Spleen (tissue), 11 donors: ENCODE data around the gene KRTAP9-9. TPM values are rescaled to one million over a fixed set of nuclear protein-coding genes. Genes with fewer than 3 reads are reported as not detected.

Experiments
- DNase-seq: peaks from one replicate; pipeline ENCODE4 v3.0.0-alpha.2; 2020
- H3K27ac ChIP-seq, 8 donors: fragments of 200-600 bp; sonication (generic) in 7 of 8; 1 replicate in 4 of 8; 2 replicates in 4 of 8; pipeline versions ENCODE4 v1.5.0 to v1.8.0; 2016 to 2021; ENCODE audit warnings: inconsistent platforms in 4 of 8, mild to moderate bottlenecking in 4 of 8, moderate library complexity in 1 of 8
- H3K27me3 ChIP-seq, 7 donors: fragments of 200-600 bp; sonication (generic) in 6 of 7; replicated peaks in 1 of 7; 1 replicate in 4 of 7; 2 replicates in 3 of 7; pipeline versions ENCODE4 v1.5.0 to v1.8.0; 2016 to 2021; ENCODE audit warnings: inconsistent platforms in 3 of 7, mild to moderate bottlenecking in 1 of 7
- H3K36me3 ChIP-seq, 6 donors: fragments of 200-600 bp; sonication (generic) in 5 of 6; 1 replicate in 4 of 6; 2 replicates in 2 of 6; pipeline versions ENCODE4 v1.5.0 to v1.8.0; 2016 to 2021; ENCODE audit warnings: inconsistent platforms in 2 of 6
- H3K4me1 ChIP-seq, 6 donors: fragments of 200-600 bp; sonication (generic) in 5 of 6; 1 replicate in 3 of 6; 2 replicates in 3 of 6; pipeline versions ENCODE4 v1.5.0 to v1.8.0; 2016 to 2021; ENCODE audit warnings: inconsistent platforms in 3 of 6
- H3K4me3 ChIP-seq, 8 donors: fragments of 200-600 bp; sonication (generic) in 7 of 8; 1 replicate in 4 of 8; 2 replicates in 4 of 8; pipeline versions ENCODE4 v1.5.0 to v1.8.0; 2016 to 2021; ENCODE audit warnings: inconsistent platforms in 4 of 8, mild to moderate bottlenecking in 4 of 8, moderate library complexity in 2 of 8
- H3K9me3 ChIP-seq, 8 donors: fragments of 200-600 bp; sonication (generic) in 7 of 8; 1 replicate in 4 of 8; 2 replicates in 4 of 8; pipeline versions ENCODE4 v1.5.0 to v1.8.0; 2016 to 2021; ENCODE audit warnings: inconsistent platforms in 4 of 8
- POLR2A ChIP-seq, 3 donors: fragments of 450-650 bp; IDR thresholded peaks; one replicate each; pipeline ENCODE4 v1.5.1; 2017; ENCODE audit warnings: antibody characterized with exemption in 3 of 3, mild to moderate bottlenecking in 1 of 3
- POLR2AphosphoS5 ChIP-seq, 3 donors: sonication (generic); formaldehyde crosslinking; IDR thresholded peaks; one replicate each; pipeline ENCODE4 v1.5.1; 2017; ENCODE audit warnings: antibody characterized with exemption in 3 of 3
- WGBS, 5 donors: extraction: QIAGEN DNeasy Blood & Tissue Kit in 3 of 5; methylation state at CpG; one replicate each; pipeline versions ENCODE4 v1.1.5 to v1.1.7; 2013 to 2018; 5-methylcytosine and 5-hydroxymethylcytosine counted together
- intact Hi-C: fragments of 100-400 bp; cut with DNase I; formaldehyde crosslinking; loops from one replicate; pipeline ENCODE4 v1.15.0; 2023; ENCODE audit warnings: low total_unique reads
- polyA plus RNA-seq, 3 donors: library from polyadenylated mRNA; stranded (reverse); fragments of 200-250 nt; gene quantifications; one replicate each; pipeline ENCODE4 v1.2.1, GENCODE V29; 2013
- total RNA-seq, 7 donors: library from RNA; depleted of rRNA in 3 of 7; stranded (reverse); fragments of >200 nt in 3 of 7; fragmentation: NEBNext Ultra II Directional in 4 of 7; extraction: Animal tissue kit (Norgen Biotek cat#: 25700) in 4 of 7; gene quantifications; one replicate each; pipeline versions ENCODE4 v1.1.0 to v1.2.1, GENCODE V29; 2016 to 2021
- TF ChIP-seq, protein P1 (sequence below), 11 experiments: fragments of 200-600 bp in 7 of 11; fragments of 450-650 bp in 4 of 11; sonication (generic) in 4 of 11; IDR thresholded peaks in 8 of 11; conservative IDR thresholded peaks in 3 of 11; 1 replicate in 7 of 11; 2 replicates in 4 of 11; pipeline versions ENCODE4 v1.4.0 to v1.8.0; 2016 to 2021; ENCODE audit warnings: antibody characterized with exemption in 11 of 11, inconsistent platforms in 4 of 11, mild to moderate bottlenecking in 1 of 11
- donor health status: healthy with polysubstance abuse.
- donor health status: DM: no; HTN: no; CAD: no; lungs with moderate emphysema.
- donor health status: DM: no; HTN: no; CAD: no.
- donor health status: Bipolar disorder and iron deficiency.
- donor health status: healthy.
- donor health status: DM: no; HTN: no; CAD: no.
- donor health status: DM: yes; HTN: yes; CAD: no.

Gene KRTAP9-9
- total and polyA plus RNA-seq, 10 donors: not detected

DNA sequence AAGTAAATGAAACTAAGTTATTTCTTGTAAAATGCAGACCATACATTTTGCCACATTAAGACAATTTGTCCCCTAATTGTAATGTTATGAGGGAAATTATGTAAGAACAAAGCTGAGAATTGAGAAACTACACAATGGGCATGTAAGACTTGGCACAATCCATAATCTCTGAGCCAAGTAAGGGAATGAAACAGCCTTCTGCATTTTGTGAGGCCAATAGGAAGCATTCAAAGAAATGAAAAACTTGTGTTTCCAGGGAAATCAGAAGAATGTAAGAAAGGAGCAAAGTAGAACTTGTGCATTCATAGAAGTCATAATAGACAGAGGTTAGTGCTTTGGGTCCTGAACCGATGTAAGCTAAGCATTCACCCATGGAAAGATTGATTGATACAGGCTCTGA, 3.9 kb upstream of the KRTAP9-9 start:
- Histone ChIP-seq H3K4me1 (no peaks in the 10 kb centered on the region), H3K27ac (no peak overlapping the region), H3K4me3 (no peak overlapping the region), H3K27me3 (peaks cover 0 to 5% (median 4%) of the 10 kb centered on the region in 7 donors), H3K9me3 (no peaks in the 10 kb centered on the region), H3K36me3 (no peaks in the 10 kb centered on the region)
- no peak for DNase-seq
- TF ChIP-seq POLR2A (IDR thresholded peaks at IDR 0.05) (no peak), POLR2AphosphoS5 (IDR thresholded peaks at IDR 0.05) (no peak)
- TF ChIP-seq, protein P1, sequence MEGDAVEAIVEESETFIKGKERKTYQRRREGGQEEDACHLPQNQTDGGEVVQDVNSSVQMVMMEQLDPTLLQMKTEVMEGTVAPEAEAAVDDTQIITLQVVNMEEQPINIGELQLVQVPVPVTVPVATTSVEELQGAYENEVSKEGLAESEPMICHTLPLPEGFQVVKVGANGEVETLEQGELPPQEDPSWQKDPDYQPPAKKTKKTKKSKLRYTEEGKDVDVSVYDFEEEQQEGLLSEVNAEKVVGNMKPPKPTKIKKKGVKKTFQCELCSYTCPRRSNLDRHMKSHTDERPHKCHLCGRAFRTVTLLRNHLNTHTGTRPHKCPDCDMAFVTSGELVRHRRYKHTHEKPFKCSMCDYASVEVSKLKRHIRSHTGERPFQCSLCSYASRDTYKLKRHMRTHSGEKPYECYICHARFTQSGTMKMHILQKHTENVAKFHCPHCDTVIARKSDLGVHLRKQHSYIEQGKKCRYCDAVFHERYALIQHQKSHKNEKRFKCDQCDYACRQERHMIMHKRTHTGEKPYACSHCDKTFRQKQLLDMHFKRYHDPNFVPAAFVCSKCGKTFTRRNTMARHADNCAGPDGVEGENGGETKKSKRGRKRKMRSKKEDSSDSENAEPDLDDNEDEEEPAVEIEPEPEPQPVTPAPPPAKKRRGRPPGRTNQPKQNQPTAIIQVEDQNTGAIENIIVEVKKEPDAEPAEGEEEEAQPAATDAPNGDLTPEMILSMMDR (IDR thresholded peaks at IDR 0.05 in 8 of 11, conservative IDR thresholded peaks at IDR 0.05 in 3 of 11): no peak
- intact Hi-C loops: no loop called here
- 79 to 100% (median 90%) methylated on average over 1 of the region's 1 CpG for WGBS, 5 donors

DNA sequence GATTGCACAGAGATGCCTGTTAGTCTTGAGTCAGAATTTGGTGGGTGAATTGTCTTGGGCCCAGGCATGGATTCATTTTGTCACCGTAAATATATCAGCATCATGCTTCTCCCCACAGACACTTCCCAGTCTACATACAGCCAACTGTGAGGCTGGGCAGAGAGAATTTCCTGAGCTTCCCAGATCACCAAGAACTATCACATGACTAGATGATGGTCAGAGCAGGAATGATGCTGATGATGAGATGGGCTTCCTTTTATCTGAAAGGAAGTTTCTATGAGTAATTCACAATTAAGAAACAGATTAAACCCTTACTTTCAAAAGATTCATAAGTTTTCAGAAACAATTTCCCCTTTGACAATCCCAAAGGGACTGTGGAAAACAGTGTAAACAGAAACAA, 323 bp upstream of the KRTAP9-9 start:
- no peaks in the 10 kb centered on the region for H3K4me1 ChIP-seq
- no peaks in the 10 kb centered on the region for H3K36me3 ChIP-seq
- peaks cover 0 to 20% (median 5%) of the 10 kb centered on the region in 7 donors for H3K27me3 ChIP-seq
- no peak overlapping the region for H3K4me3 ChIP-seq
- TF ChIP-seq POLR2A (IDR thresholded peaks at IDR 0.05) (no peak), POLR2AphosphoS5 (IDR thresholded peaks at IDR 0.05) (no peak)
- TF ChIP-seq, protein P1 (IDR thresholded peaks at IDR 0.05 in 8 of 11, conservative IDR thresholded peaks at IDR 0.05 in 3 of 11): no peak
- no peak for DNase-seq
- H3K9me3 ChIP-seq: no peaks in the 10 kb centered on the region
- no peak overlapping the region for H3K27ac ChIP-seq
- intact Hi-C loops: no loop called here
- WGBS, 5 donors: 0 to 59% (median 48%) methylated on average over 1 of the region's 1 CpG

DNA sequence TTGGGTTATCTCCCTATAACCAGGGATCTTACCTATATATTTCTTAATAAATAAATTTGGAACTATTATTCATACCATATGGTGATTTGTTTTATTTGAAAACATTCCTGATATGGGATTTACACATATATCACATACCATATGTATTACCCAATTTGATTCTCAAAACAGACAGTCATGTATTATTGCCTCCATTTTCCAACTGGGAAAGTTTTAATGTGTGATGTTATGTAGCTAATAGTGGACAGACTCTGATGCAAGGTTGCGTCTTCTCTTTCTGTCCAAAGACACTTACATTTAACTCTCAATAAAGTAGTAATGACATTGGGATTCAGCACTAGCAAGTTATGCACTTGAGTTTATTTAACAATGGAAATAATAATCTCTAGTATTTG, 1.1 kb downstream of the KRTAP9-9 start:
- TF ChIP-seq POLR2A (IDR thresholded peaks at IDR 0.05) (no peak), POLR2AphosphoS5 (IDR thresholded peaks at IDR 0.05) (no peak)
- TF ChIP-seq, protein P1 (IDR thresholded peaks at IDR 0.05 in 8 of 11, conservative IDR thresholded peaks at IDR 0.05 in 3 of 11): no peak
- no peak for DNase-seq
- H3K4me3 ChIP-seq: no peak overlapping the region
- no peaks in the 10 kb centered on the region for H3K36me3 ChIP-seq
- H3K27me3 ChIP-seq: peaks cover 0 to 20% (median 5%) of the 10 kb centered on the region in 7 donors
- intact Hi-C loops: no loop called here
- no peak overlapping the region for H3K27ac ChIP-seq
- H3K4me1 ChIP-seq: no peaks in the 10 kb centered on the region
- WGBS, 5 donors: 94 to 100% (median 95%) methylated on average over 1 of the region's 1 CpG
- H3K9me3 ChIP-seq: no peaks in the 10 kb centered on the region

DNA sequence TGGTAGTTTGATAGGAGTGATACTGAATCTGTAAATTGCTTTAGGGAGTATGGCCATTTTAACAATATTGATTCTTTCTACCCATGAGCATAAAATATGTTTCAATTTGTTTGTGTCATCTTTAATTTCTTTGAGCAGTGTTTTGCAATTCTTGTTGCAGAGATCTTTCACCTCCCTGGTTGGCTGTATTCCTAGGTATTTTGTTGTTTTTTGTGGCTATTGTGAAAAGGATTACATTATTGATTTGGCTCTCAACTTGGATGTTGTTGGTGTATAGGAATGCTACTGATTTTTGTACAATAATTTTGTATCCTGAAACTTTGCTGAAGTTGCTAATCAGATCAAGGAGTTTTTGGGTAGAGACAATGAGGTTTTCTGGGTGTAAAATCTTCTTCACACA, 3.2 kb downstream of the KRTAP9-9 start:
- intact Hi-C loops: no loop called here

More for the DNA sequence above, 3.2 kb downstream of the KRTAP9-9 start:
- Histone ChIP-seq H3K36me3 (no peaks in the 10 kb centered on the region), H3K4me3 (no peak overlapping the region), H3K27ac (no peak overlapping the region), H3K4me1 (no peaks in the 10 kb centered on the region), H3K9me3 (no peaks in the 10 kb centered on the region), H3K27me3 (peaks cover 0 to 20% (median 5%) of the 10 kb centered on the region in 7 donors)
- no peak for DNase-seq
- TF ChIP-seq POLR2AphosphoS5 (IDR thresholded peaks at IDR 0.05) (no peak), POLR2A (IDR thresholded peaks at IDR 0.05) (no peak)
- TF ChIP-seq, protein P1 (IDR thresholded peaks at IDR 0.05 in 8 of 11, conservative IDR thresholded peaks at IDR 0.05 in 3 of 11): no peak
